SU-DHL-6 (cell line): Measurements from ENCODE around the gene REM1.

ENCODE experiments used
- H2AFZ ChIP-seq: fragments of 200-600 bp; sonication (generic); 2 replicates; pipeline ENCODE4 v1.6.1; 2014; ENCODE audit warnings: low read depth, mild to moderate bottlenecking, moderate library complexity, mixed read lengths, antibody characterized with exemption, low read length; ENCODE audit not compliant: severe bottlenecking
- H3F3A ChIP-seq: fragments of 200-600 bp; shearing (Covaris generic); 2 replicates; pipeline ENCODE4 v1.6.0; 2016; ENCODE audit warnings: antibody characterized with exemption, mild to moderate bottlenecking; ENCODE audit not compliant: insufficient read depth
- H3K27ac ChIP-seq: fragments of 200-600 bp; sonication (generic); 2 replicates; pipeline ENCODE4 v1.5.1; 2016; ENCODE audit warnings: low read depth, mild to moderate bottlenecking, low read length, moderate library complexity, mixed read lengths
- H3K27me3 ChIP-seq: fragments of 200-600 bp; sonication (generic), shearing (Covaris generic); 2 replicates; pipeline ENCODE4 v1.6.0; 2014; ENCODE audit warnings: mild to moderate bottlenecking, low read length
- H3K36me3 ChIP-seq: fragments of 200-600 bp; sonication (generic); 2 replicates; pipeline ENCODE4 v1.6.1; 2014; ENCODE audit warnings: mild to moderate bottlenecking, low read length, mixed read lengths
- H3K4me2 ChIP-seq: fragments of 300-600, 200-600 bp; shearing (Covaris generic), sonication (generic); 2 replicates; pipeline ENCODE4 v1.6.0; 2014; ENCODE audit warnings: low read length, low read depth, mild to moderate bottlenecking; ENCODE audit not compliant: poor library complexity, severe bottlenecking
- H3K4me3 ChIP-seq: fragments of 200-600 bp; sonication (generic); 2 replicates; pipeline ENCODE4 v1.5.1; 2014; ENCODE audit warnings: antibody characterized with exemption, low read length, mild to moderate bottlenecking, mixed read lengths; ENCODE audit not compliant: insufficient read depth, poor library complexity, severe bottlenecking
- H3K79me2 ChIP-seq: fragments of 200-600 bp; sonication (generic); 2 replicates; pipeline ENCODE4 v1.6.1; 2014; ENCODE audit warnings: mild to moderate bottlenecking, low read length, moderate library complexity; ENCODE audit not compliant: insufficient read depth
- H3K9ac ChIP-seq: fragments of 200-600 bp; sonication (generic); 2 replicates; pipeline ENCODE4 v1.7.0; 2014; ENCODE audit warnings: mild to moderate bottlenecking, low read length
- H3K9me2 ChIP-seq: fragments of 200-600 bp; sonication (generic); replicated peaks from 2 replicates; pipeline ENCODE4 v1.6.1; 2014; ENCODE audit warnings: low read length; ENCODE audit not compliant: insufficient read depth
- H3K9me3 ChIP-seq: fragments of 200-600 bp; sonication (generic); 2 replicates; pipeline ENCODE4 v1.6.1; 2014; ENCODE audit warnings: low read length, mixed read lengths; ENCODE audit not compliant: insufficient read depth
- H4K20me1 ChIP-seq: fragments of 200-600 bp; sonication (generic); 2 replicates; pipeline ENCODE4 v1.6.1; 2014; ENCODE audit warnings: low read depth, mild to moderate bottlenecking, antibody characterized with exemption, low read length, moderate library complexity, mixed read lengths
- CTCF ChIP-seq: fragments of 200-600 bp; sonication (generic); IDR thresholded peaks from one replicate; pipeline ENCODE4 v1.5.1; 2017; ENCODE audit warnings: antibody characterized with exemption, mild to moderate bottlenecking, low read length, moderate library complexity; ENCODE audit not compliant: insufficient read depth, poor library complexity, severe bottlenecking
- EZH2phosphoT487 ChIP-seq: fragments of 200-600 bp; sonication (generic), shearing (Covaris generic); conservative IDR thresholded peaks from 2 replicates; pipeline ENCODE4 v1.6.1; 2018; ENCODE audit warnings: mild to moderate bottlenecking, antibody characterized with exemption, low read length, moderate library complexity, mixed read lengths

The REM1 gene

GRCh38 chr20:31489152-31489551 is 14.1 kb downstream of the REM1 start:
- Histone ChIP-seq H3K27ac (no peak overlapping the region), H3K4me2 (no peak overlapping the region), H2AFZ (no peak overlapping the region), H3F3A (no peaks in the 10 kb centered on the region), H3K9me2 (no peaks in the 10 kb centered on the region), H3K4me3 (no peak overlapping the region), H3K27me3 (no peaks in the 10 kb centered on the region), H3K36me3 (no peaks in the 10 kb centered on the region), H3K9ac (no peak overlapping the region), H4K20me1 (no peaks in the 10 kb centered on the region), H3K9me3 (no peaks in the 10 kb centered on the region), H3K79me2 (no peaks in the 10 kb centered on the region)
- TF ChIP-seq EZH2phosphoT487, result no peak
- no peak for TF ChIP-seq CTCF

GRCh38 chr20:31490752-31491151 is 15.7 kb downstream of the REM1 start:
- no peaks in the 10 kb centered on the region for H3K9me3 ChIP-seq
- no peak overlapping the region for H3K27ac ChIP-seq
- no peak overlapping the region for H3K4me2 ChIP-seq
- no peaks in the 10 kb centered on the region for H3F3A ChIP-seq
- H3K36me3 ChIP-seq, result no peaks in the 10 kb centered on the region
- no peak overlapping the region for H2AFZ ChIP-seq
- TF ChIP-seq EZH2phosphoT487 (no peak), CTCF (no peak)
- H3K27me3 ChIP-seq, result no peaks in the 10 kb centered on the region
- H3K4me3 ChIP-seq, result no peak overlapping the region
- no peaks in the 10 kb centered on the region for H3K9me2 ChIP-seq
- no peak overlapping the region for H3K9ac ChIP-seq
- no peaks in the 10 kb centered on the region for H3K79me2 ChIP-seq
- H4K20me1 ChIP-seq, result no peaks in the 10 kb centered on the region

GRCh38 chr20:31494131-31494530 is 19.0 kb downstream of the REM1 start:
- no peaks in the 10 kb centered on the region for H3K9me2 ChIP-seq
- H3F3A ChIP-seq, result no peaks in the 10 kb centered on the region
- H3K27me3 ChIP-seq, result no peaks in the 10 kb centered on the region
- no peaks in the 10 kb centered on the region for H3K79me2 ChIP-seq
- no peak overlapping the region for H3K4me3 ChIP-seq
- TF ChIP-seq EZH2phosphoT487, result no peak
- TF ChIP-seq CTCF, result no peak
- no peaks in the 10 kb centered on the region for H4K20me1 ChIP-seq
- H2AFZ ChIP-seq, result no peak overlapping the region
- no peak overlapping the region for H3K27ac ChIP-seq
- H3K9me3 ChIP-seq, result no peaks in the 10 kb centered on the region
- no peak overlapping the region for H3K9ac ChIP-seq
- no peaks in the 10 kb centered on the region for H3K36me3 ChIP-seq
- H3K4me2 ChIP-seq, result no peak overlapping the region
